Endometrial microvascular endothelial cells (primary cell): Measurements from ENCODE around the gene GATAD2B. TPM values are rescaled to one million over a fixed set of nuclear protein-coding genes. Genes with fewer than 3 reads are reported as not detected.

Source experiments
- in situ Hi-C: cut with HindIII; loops from 2 replicates; pipeline ENCODE4 v1.10.0; 2017; ENCODE audit warnings: low sequenced_read_pairs, low pct_unique_long_range_greater_than_20kb; ENCODE audit errors: inconsistent ontology term
- total RNA-seq: library from RNA; depleted of rRNA; stranded (reverse); fragments of >200 nt; gene quantifications from one replicate; pipeline ENCODE4 v1.2.3, GENCODE V29; 2015; ENCODE audit errors: inconsistent ontology term

GATAD2B gene
- total RNA-seq, 1 donor from 2014 or later, result 7.4 TPM

- in situ Hi-C loops, result loop anchor here (10.0 kb wide), 1 partner anchor 148 kb away; the partner anchor contains the start of genes CREB3L4 and SLC39A1
Observed at GRCh38 chr1:153816283-153816889, 106.4 kb downstream of the GATAD2B start.

GRCh38 chr1:153805886-153806719 is 116.7 kb downstream of the GATAD2B start:
- in situ Hi-C loops, result no loop called here

GRCh38 chr1:153805042-153805745 is 117.6 kb downstream of the GATAD2B start:
- in situ Hi-C loops, result no loop called here

GRCh38 chr1:153804112-153804511 is 118.7 kb downstream of the GATAD2B start:
- in situ Hi-C loops, result no loop called here

- in situ Hi-C loops, result no loop called here
Observed at GRCh38 chr1:153803470-153804056, 119.2 kb downstream of the GATAD2B start.

- in situ Hi-C loops, result no loop called here
Observed at GRCh38 chr1:153801786-153802697, 120.7 kb downstream of the GATAD2B start.

- in situ Hi-C loops, result no loop called here
Observed at GRCh38 chr1:153801028-153801625, 121.6 kb downstream of the GATAD2B start.

- in situ Hi-C loops, result no loop called here
Observed at GRCh38 chr1:153800516-153800915, 122.3 kb downstream of the GATAD2B start.

- in situ Hi-C loops, result no loop called here
Observed at GRCh38 chr1:153799566-153800465, 123.0 kb downstream of the GATAD2B start.

- in situ Hi-C loops, result no loop called here
Observed at GRCh38 chr1:153799016-153799415, 123.8 kb downstream of the GATAD2B start.

- in situ Hi-C loops, result no loop called here
Observed at GRCh38 chr1:153798468-153798780, 124.3 kb downstream of the GATAD2B start.

GRCh38 chr1:153796786-153797659 is 125.7 kb downstream of the GATAD2B start:
- in situ Hi-C loops, result no loop called here

GRCh38 chr1:153795934-153796785 is 126.6 kb downstream of the GATAD2B start:
- in situ Hi-C loops, result no loop called here

GRCh38 chr1:153795330-153795837 is 127.4 kb downstream of the GATAD2B start:
- in situ Hi-C loops, result no loop called here

GRCh38 chr1:153794624-153795329 is 128.0 kb downstream of the GATAD2B start:
- in situ Hi-C loops, result no loop called here
